Panc1 (cell line): ENCODE measurements around the gene KRTAP6-2. TPM values are rescaled to one million over a fixed set of nuclear protein-coding genes. Genes with fewer than 3 reads are reported as not detected.

Experiments
- ATAC-seq: fragments of 200-7000 bp; cut with Tn5 transposase; 2 replicates; pipeline ENCODE4 v1.9.1; 2020; ENCODE audit warnings: mild to moderate bottlenecking, moderate library complexity
- BruUV-seq: library from RNA; stranded (reverse); fragments of 400-500 nt; replicated peaks from 2 replicates; lab custom pipeline; 2021; lab: Mats Ljungman, UMichigan
- CTCF ChIA-PET: fragments of 300-600 bp; sonication (Branson Sonifier 250); formaldehyde crosslinking; loops from one replicate; lab custom pipeline; 2022; ENCODE audit warnings: antibody characterized with exemption; lab: Charles Lee
- POLR2A ChIA-PET: fragments of 300-600 bp; sonication (Branson Sonifier 250); formaldehyde crosslinking; loops from one replicate; lab custom pipeline; 2022; ENCODE audit warnings: antibody characterized with exemption; lab: Charles Lee
- DNase-seq: peaks from one replicate; pipeline ENCODE4 v3.0.0-alpha.2; 2010; ENCODE audit warnings: low read depth, low spot score
- H3K27ac ChIP-seq: 2 replicates; pipeline ENCODE4 v1.5.1; 2011; ENCODE audit warnings: mild to moderate bottlenecking, low read length, inconsistent platforms
- H3K27me3 ChIP-seq: fragments of 200-500 bp; sonication (Bioruptor generic); 2 replicates; pipeline ENCODE4 v1.6.0; 2014; ENCODE audit warnings: low read length, inconsistent platforms; ENCODE audit not compliant: control insufficient read depth, insufficient read depth
- H3K36me3 ChIP-seq: fragments of 200-500 bp; sonication (Bioruptor generic); 2 replicates; pipeline ENCODE4 v1.5.1; 2014; ENCODE audit warnings: inconsistent platforms, mild to moderate bottlenecking, low read length, moderate library complexity; ENCODE audit not compliant: control insufficient read depth, insufficient read depth
- H3K4me1 ChIP-seq: 2 replicates; pipeline ENCODE4 v1.5.1; 2011; ENCODE audit warnings: inconsistent platforms, mild to moderate bottlenecking, low read length, moderate library complexity; ENCODE audit not compliant: control insufficient read depth, insufficient read depth
- H3K4me3 ChIP-seq, 2 experiments: 2 replicates each; pipeline ENCODE4 v1.5.1; 2011 to 2012; ENCODE audit warnings: low read depth in 2 of 2, low read length in 2 of 2, mild to moderate bottlenecking in 2 of 2, inconsistent platforms in 1 of 2, moderate library complexity in 1 of 2
- H3K9me3 ChIP-seq: fragments of 200-500 bp; sonication (Bioruptor generic); 2 replicates; pipeline ENCODE4 v1.5.1; 2014; ENCODE audit warnings: low read depth, mild to moderate bottlenecking, inconsistent platforms, low read length, moderate library complexity; ENCODE audit not compliant: control insufficient read depth, insufficient read depth
- POLR2AphosphoS5 ChIP-seq: IDR thresholded peaks from 2 replicates; pipeline ENCODE4 v1.6.1; 2012; ENCODE audit warnings: mild to moderate bottlenecking, low read depth, low read length, moderate library complexity
- SIN3A ChIP-seq: IDR thresholded peaks from 2 replicates; pipeline ENCODE4 v1.6.1; 2012; ENCODE audit warnings: low read depth, mild to moderate bottlenecking, low read length, moderate library complexity, borderline replicate concordance; ENCODE audit not compliant: insufficient read depth
- TCF7L2 ChIP-seq: IDR thresholded peaks from 2 replicates; pipeline ENCODE4 v1.6.1; 2011; ENCODE audit warnings: mild to moderate bottlenecking, low read depth, low read length, inconsistent platforms
- in situ Hi-C: cut with HindIII; loops from 2 replicates; pipeline ENCODE4 v1.10.0; 2016; ENCODE audit warnings: low sequenced_read_pairs, low pct_unique_long_range_greater_than_20kb
- intact Hi-C: fragments of 100-400 bp; cut with micrococcal nuclease; formaldehyde crosslinking; loops from one replicate; pipeline ENCODE4 v1.10.0; 2022; ENCODE audit not compliant: unreplicated experiment
- total RNA-seq: library from RNA; stranded (reverse); gene quantifications from one replicate; pipeline ENCODE4 v1.2.1, GENCODE V29; 2021; ENCODE audit not compliant: unreplicated experiment
- TF ChIP-seq, protein P1 (sequence below): fragments of 450-650 bp; IDR thresholded peaks from 2 replicates; pipeline ENCODE4 v1.5.1; 2017; ENCODE audit warnings: mild to moderate bottlenecking
- TF ChIP-seq, protein P2 (sequence below), 2 experiments: IDR thresholded peaks; 2 replicates each; pipeline ENCODE4 v1.6.1; 2011 to 2012; ENCODE audit warnings: low read depth in 2 of 2, control low read depth in 1 of 2, low read length in 1 of 2, mild to moderate bottlenecking in 1 of 2, moderate library complexity in 1 of 2; ENCODE audit not compliant: insufficient read depth in 1 of 2

KRTAP6-2 gene
- total RNA-seq, 1 experiment from 2014 or later = not detected

DNA sequence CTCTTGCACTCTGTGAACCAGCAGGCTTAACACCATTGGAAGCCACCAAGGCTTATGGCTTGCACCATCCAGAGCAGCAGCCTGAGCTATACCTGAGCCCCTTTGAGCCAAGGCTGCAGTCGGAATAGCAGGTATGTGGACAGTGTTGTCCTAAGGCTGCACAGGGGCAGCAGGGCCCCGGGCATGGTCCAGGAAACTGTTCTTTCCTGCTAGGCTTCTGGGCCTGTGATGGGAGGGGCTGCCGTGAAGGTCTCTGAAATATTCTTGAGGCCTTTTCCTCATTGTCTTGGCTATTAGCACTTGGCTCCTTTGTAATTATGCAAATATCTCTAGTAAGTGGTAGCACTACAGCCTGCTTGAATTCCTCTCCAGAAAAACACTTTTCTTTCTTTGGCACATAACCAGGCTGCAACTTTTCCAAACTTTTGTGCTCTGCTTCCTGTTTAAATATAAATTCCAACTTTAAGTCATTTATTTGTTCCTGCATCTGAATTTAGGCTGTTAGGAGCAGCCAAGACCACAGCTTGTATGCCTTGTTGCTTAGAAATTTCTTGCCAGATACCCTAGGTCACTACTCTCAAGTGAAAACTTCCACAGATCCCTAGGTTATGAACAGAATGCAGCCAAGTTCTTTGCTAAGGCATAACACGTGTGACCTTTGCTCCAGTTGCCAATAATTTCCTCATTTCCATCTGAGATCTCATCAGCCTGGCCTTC lies 26.9 kb upstream of the KRTAP6-2 start:
- TF ChIP-seq, protein P1, sequence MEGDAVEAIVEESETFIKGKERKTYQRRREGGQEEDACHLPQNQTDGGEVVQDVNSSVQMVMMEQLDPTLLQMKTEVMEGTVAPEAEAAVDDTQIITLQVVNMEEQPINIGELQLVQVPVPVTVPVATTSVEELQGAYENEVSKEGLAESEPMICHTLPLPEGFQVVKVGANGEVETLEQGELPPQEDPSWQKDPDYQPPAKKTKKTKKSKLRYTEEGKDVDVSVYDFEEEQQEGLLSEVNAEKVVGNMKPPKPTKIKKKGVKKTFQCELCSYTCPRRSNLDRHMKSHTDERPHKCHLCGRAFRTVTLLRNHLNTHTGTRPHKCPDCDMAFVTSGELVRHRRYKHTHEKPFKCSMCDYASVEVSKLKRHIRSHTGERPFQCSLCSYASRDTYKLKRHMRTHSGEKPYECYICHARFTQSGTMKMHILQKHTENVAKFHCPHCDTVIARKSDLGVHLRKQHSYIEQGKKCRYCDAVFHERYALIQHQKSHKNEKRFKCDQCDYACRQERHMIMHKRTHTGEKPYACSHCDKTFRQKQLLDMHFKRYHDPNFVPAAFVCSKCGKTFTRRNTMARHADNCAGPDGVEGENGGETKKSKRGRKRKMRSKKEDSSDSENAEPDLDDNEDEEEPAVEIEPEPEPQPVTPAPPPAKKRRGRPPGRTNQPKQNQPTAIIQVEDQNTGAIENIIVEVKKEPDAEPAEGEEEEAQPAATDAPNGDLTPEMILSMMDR = no peak
- TF ChIP-seq SIN3A (no peak), TCF7L2 (no peak), POLR2AphosphoS5 (no peak)
- TF ChIP-seq, protein P2, sequence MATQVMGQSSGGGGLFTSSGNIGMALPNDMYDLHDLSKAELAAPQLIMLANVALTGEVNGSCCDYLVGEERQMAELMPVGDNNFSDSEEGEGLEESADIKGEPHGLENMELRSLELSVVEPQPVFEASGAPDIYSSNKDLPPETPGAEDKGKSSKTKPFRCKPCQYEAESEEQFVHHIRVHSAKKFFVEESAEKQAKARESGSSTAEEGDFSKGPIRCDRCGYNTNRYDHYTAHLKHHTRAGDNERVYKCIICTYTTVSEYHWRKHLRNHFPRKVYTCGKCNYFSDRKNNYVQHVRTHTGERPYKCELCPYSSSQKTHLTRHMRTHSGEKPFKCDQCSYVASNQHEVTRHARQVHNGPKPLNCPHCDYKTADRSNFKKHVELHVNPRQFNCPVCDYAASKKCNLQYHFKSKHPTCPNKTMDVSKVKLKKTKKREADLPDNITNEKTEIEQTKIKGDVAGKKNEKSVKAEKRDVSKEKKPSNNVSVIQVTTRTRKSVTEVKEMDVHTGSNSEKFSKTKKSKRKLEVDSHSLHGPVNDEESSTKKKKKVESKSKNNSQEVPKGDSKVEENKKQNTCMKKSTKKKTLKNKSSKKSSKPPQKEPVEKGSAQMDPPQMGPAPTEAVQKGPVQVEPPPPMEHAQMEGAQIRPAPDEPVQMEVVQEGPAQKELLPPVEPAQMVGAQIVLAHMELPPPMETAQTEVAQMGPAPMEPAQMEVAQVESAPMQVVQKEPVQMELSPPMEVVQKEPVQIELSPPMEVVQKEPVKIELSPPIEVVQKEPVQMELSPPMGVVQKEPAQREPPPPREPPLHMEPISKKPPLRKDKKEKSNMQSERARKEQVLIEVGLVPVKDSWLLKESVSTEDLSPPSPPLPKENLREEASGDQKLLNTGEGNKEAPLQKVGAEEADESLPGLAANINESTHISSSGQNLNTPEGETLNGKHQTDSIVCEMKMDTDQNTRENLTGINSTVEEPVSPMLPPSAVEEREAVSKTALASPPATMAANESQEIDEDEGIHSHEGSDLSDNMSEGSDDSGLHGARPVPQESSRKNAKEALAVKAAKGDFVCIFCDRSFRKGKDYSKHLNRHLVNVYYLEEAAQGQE (IDR thresholded peaks at IDR 0.05; ENCODE audit: insufficient read depth in 1 of 2, low read depth in 2 of 2, low read length in 1 of 2) = no peak
- no peak overlapping the region for H3K27ac ChIP-seq
- no peak overlapping the region for H3K4me3 ChIP-seq
- no TSS peak for BruUV-seq
- ATAC-seq (no peak), DNase-seq (no peak)
- POLR2A ChIA-PET = no interaction called here
- CTCF ChIA-PET = no interaction called here
- intact Hi-C loops = no loop called here
- no peaks in the 10 kb centered on the region for H3K27me3 ChIP-seq
- in situ Hi-C loops = no loop called here
- H3K36me3 ChIP-seq = no peaks in the 10 kb centered on the region
- no peaks in the 10 kb centered on the region for H3K4me1 ChIP-seq
- no peaks in the 10 kb centered on the region for H3K9me3 ChIP-seq

DNA sequence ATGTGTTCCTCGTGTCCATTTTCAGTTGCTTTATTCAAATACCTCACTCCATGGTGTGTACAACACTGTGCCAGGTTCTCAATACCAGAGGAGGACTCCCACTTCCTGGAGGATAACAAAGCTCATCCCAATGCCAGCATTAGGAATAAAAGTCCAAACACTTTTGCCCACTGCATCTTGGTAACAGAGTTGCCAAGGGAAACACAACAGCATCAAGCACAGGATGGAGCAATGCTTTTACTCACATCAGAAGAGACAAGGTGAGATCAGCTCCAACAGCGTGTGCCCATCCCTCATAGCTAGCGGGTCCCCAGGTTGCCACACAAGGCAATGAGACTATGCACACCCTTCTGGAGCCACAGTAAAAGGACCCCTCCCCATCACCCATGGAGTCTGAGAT lies 24.7 kb upstream of the KRTAP6-2 start:
- no peak for DNase-seq
- H3K4me1 ChIP-seq = no peaks in the 10 kb centered on the region
- ChIA-PET POLR2A (no interaction called here), CTCF (no interaction called here)
- no peaks in the 10 kb centered on the region for H3K27me3 ChIP-seq
- no TSS peak for BruUV-seq
- no peaks in the 10 kb centered on the region for H3K9me3 ChIP-seq
- in situ Hi-C loops = no loop called here
- no peak overlapping the region for H3K4me3 ChIP-seq
- TF ChIP-seq, protein P2 (IDR thresholded peaks at IDR 0.05; ENCODE audit: insufficient read depth in 1 of 2, low read depth in 2 of 2, low read length in 1 of 2) = no peak
- no peak for TF ChIP-seq POLR2AphosphoS5
- TF ChIP-seq, protein P1 = no peak
- no peak for TF ChIP-seq SIN3A
- TF ChIP-seq TCF7L2 = no peak
- intact Hi-C loops = no loop called here
- no peaks in the 10 kb centered on the region for H3K36me3 ChIP-seq
- no peak for ATAC-seq
- H3K27ac ChIP-seq = no peak overlapping the region
